HG03575 (cell line): Measurements from ENCODE around the gene SLX4IP.
"Not testable (repeated sequence)": the region's sequence is repeated elsewhere in the genome, so short reads cannot be mapped to it uniquely, and the experiment has no call there.

Source experiments
- ATAC-seq: cut with Tn5 transposase; IDR thresholded peaks from one replicate; pipeline ENCODE4 v1.9.1; 2021; ENCODE audit not compliant: unreplicated experiment, insufficient number of reproducible peaks, low FRiP score; ENCODE audit errors: extremely low read depth

SLX4IP gene

GRCh38 chr20:10434832-10435812 is at the start of gene SLX4IP:
Gene SLX4IP, plus strand, starts transcription at chr20:10435305. Its CDS starts 22,900 bp downstream, at chr20:10458205.
- ATAC-seq: peak; percentile 49

DNA sequence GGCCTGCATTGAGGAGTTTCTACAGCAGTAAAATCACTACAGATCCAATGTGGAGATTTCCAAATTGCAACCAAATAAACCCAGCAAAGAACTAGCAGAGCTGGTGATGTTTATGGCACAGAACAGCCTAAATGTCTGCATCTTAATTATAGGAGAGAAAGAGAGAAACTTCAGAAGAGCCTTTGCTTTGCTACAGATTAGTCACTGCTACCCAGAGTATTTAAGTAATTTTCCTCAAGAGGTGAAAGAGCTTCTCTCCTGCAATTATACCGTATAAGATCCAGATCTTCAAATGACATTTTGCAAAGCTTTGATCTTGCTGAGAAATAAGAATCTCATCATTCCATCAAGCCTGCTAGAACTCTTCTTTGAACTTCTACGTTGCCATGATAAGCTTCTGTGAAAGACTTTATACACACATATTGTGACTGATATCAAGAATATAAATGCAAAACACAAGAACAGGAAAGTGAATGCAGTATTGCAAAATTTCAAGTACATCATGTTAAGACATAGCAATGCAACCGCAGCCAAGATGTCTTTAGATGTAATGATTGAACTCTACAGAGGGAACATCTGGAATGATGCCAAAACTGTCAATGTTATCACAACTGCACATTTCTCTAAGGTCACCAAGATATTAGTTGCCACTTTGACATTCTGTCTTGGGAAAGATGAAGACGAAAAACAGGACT is 49.1 kb upstream of the SLX4IP start:
- ATAC-seq: no peak

- no peak for ATAC-seq
Observed at GRCh38 chr20:10387686-10388085, 47.4 kb upstream of the SLX4IP start.

- ATAC-seq: no peak
Observed at GRCh38 chr20:10388597-10388996, 46.5 kb upstream of the SLX4IP start.

- ATAC-seq: no peak
Observed at GRCh38 chr20:10390709-10391108, 44.4 kb upstream of the SLX4IP start.

DNA sequence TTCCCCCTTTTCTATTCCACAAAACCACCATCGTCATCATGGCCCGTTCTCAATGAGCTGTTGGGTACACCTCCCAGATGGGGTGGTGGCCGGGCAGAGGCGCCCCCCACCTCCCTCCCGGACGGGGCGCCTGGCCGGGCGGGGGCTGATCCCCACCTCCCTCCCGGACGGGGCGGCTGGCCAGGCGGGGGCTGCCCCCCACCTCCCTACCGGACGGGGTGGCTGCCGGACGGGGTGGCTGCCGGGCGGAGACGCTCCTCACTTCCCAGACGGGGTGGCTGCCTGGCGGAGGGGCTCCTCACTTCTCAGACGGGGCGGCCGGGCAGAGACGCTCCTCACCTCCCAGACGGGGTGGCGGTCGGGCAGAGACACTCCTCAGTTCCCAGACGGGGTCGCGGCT is 40.4 kb upstream of the SLX4IP start:
- ATAC-seq: not testable (repeated sequence)

GRCh38 chr20:10398834-10399369 is 36.2 kb upstream of the SLX4IP start:
- ATAC-seq: no peak

DNA sequence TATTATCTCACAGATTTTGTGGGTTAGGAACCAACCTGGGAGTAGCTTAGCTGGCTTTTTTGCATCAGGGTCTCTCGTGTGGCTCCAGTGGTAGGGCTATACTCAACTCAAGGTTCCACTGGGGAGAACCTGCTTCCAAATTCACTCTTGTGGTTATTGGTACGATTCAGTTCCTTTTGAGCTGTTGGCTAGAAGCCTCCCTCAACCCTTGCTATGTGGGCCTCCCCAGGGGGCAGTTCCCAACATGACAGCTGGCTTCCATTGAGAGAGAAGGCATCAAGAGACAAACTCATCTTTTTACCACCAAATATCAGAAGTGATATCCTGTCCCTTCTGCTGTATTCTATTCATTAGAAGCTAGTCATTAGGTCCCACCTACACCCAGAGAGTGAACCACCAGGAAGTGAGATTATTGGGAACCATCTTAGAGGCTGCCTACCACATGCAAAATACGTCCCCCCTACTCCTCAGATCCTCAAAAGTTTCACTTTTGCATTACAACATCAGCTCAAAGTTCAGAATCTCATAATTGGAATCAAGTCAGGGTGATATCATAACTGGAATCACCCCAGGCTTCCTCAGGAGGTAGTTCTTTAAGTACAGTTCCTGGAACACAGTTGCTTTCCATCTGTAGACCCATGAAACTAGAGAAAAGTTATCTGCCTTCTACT is 32.0 kb upstream of the SLX4IP start:
- no peak for ATAC-seq

- no peak for ATAC-seq
Observed at GRCh38 chr20:10404023-10404628, 31.0 kb upstream of the SLX4IP start.

- no peak for ATAC-seq
Observed at GRCh38 chr20:10404959-10405530, 30.1 kb upstream of the SLX4IP start.

DNA sequence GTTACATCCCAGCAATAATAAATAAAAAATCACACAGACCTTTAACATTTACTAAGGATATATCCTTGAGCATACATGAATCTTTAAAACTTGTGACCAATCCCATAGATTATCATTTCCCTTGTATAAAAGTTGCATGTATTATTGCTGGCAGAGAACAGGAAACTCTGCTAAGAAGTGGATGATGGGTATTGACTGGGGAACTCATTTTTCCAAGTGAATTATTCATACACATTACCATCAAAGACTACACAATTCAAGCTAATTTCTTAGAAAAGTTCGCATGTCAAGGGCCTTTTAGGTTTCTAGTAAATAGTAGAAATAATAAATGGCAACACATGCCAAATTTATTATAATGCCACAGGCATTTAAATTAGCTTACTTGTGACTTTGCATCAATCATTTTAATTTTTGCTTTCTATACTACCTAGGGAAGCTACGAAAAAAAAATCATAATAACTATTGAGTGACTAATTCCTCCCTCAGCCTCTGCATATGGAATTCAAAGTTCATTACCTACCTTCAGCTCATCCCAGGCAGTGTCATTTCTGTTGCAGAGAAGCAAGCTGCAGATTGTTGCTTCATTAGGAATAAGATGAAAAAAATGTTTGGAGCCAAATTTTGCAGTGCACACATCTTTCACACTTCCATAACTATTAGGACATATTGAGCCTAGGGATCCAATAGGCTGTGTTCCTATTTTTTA is 26.8 kb upstream of the SLX4IP start:
- no peak for ATAC-seq

DNA sequence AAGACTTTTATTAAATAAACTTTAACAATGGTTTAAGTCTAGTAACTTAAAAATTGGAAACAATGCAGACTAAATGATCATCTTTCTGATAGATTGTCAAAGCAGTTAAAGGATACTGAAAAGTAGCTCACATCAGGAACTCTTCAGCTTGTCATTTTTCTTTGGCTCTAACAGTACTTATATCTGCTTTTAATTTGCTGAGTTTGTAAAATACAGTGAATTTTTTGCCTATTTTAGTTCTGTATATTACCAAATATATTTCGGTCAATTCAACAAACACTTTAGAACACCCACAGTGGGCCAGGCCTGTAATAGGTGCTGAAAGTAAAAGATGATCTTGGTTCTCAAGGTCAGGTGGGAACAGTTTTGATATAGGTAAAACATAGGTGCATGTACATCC is 23.4 kb upstream of the SLX4IP start:
- no peak for ATAC-seq

- no peak for ATAC-seq
Observed at GRCh38 chr20:10412591-10413408, 22.3 kb upstream of the SLX4IP start.

DNA sequence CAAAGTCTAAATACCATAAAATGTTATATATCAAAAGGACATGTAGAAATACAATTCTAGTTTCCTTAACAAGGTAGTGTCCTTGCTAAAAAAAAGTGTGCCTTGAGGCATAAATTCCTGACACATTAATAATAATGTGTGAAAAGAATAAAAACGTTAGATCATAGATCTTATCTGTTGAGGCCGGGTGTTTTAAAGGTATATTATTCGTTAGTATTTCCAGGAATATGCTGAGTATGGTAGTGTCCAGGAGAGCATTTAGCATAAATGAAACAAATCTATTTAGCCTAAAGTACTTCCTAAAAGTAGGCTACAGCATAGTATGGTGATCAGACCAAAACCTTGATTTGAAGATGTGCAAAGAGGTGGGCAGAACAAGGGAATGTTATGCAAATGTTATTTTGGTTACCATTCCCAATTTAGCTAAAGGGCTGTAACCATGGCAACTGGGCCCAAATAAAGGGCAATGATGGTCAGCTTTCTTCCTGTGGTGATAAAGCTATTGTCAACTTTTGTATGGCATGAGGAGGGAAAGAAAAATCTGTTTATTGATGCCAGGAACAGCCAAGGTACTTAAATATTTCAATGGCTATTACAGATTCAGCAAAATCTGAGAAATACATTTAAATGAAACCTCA is 20.0 kb upstream of the SLX4IP start:
- ATAC-seq: no peak

GRCh38 chr20:10417218-10417617 is 17.9 kb upstream of the SLX4IP start:
- not testable (repeated sequence) for ATAC-seq

DNA sequence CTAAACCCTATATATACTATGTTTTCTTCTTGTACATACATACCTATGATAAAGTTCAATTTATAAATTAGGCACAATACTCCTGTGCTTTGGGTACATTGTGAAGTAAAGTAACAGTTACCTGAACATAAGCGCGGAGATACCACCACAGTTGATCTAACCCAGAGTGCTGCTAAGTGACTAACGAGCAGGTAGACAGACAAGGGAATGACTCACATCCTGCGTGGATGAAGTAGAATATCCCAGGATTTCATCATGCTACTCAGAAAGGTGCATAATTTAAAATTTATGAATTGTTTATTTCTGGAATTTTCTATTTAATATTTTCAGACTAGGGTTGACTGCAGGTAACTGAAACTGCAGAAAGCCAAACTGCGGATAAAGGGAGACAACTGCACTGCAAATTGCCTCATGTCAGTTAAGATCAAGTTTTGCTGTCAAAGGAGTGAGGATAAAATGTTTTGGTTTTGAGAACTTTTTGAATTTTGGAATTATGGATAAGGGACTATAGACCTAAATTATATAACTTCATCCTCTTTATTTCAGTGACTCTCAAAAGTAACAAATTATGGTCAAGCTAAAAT is 15.5 kb upstream of the SLX4IP start:
- no peak for ATAC-seq
